Myocyte (in vitro differentiated cells): Measurements from ENCODE around the gene SDHAF4. TPM values are rescaled to one million over a fixed set of nuclear protein-coding genes. Genes with fewer than 3 reads are reported as not detected.
"Not testable (repeated sequence)": the region's sequence is repeated elsewhere in the genome, so short reads cannot be mapped to it uniquely, and the experiment has no call there.

ENCODE experiments used
- DNase-seq: peaks from one replicate; pipeline ENCODE4 v3.0.0-alpha.2; 2012; ENCODE audit warnings: low read depth
- polyA plus RNA-seq: library from polyadenylated mRNA; unstranded; fragments of >200 nt; gene quantifications from one replicate; pipeline ENCODE4 v1.2.1, GENCODE V29; 2012; ENCODE audit warnings: missing spikeins
- total RNA-seq: library from RNA; depleted of rRNA; stranded (reverse); fragments of >200 nt; gene quantifications from 2 replicates; pipeline ENCODE4 v1.2.3, GENCODE V29; 2014

The SDHAF4 gene
- total RNA-seq, result 5.8 and 7.8 TPM in 2 replicates
- polyA plus RNA-seq, result 13.8 TPM

DNA sequence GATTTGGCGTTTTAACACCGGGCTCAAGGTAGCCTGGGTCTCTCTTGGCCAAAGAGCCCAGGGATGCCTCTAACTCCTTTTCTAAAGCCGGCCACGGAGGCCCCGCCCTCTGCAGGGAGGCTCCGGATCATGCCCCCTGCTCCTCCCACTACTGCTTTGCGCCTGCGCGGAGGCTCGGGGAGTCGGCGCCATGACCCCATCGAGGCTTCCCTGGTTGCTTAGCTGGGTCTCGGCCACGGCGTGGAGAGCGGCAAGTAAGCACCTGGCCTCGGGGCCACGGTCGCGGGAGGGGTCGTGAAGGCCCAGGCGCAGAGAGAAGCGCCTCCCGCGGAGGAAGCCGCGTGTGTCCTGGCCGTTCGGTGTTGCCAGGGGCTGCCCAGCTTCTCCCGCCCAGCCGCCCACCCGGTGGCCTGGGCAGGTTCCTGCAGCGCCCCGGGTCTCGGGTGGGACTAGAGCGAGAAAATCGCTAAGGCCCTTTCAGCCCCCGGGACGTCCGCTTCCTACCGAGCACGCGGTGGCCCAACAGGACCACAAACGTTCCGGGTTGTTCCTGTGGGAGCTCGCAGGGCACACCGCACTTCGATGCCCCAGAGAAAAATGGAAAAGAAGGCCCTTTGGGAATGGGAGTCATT, at the start of gene SDHAF4:
Gene SDHAF4, plus strand, starts transcription at position 180 of the 632 bp plus-strand sequence. Its CDS starts 11 bp downstream, at position 191.
- peak; percentile 94 for DNase-seq

DNA sequence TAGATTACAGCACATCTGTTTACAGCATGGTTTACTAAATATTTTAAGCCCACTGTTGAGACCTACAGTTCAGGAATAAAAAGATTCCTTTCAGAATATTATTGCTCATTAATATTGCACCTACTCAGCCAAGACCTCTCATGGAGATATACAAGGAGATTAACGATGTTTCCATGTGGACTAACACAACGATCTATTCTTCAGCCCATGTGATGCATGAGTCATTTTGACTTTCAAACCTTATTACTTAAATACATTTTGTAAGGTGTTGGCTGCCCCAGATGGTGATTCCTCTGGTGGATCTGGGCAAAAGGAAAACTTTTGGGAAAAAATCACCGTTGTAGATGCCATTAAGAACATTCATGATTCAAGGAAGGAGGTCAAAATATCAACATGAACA, 48.0 kb upstream of the SDHAF4 start:
- no peak for DNase-seq

- peak; percentile 5 for DNase-seq
Observed at GRCh38 chr6:70520575-70520974, 46.2 kb upstream of the SDHAF4 start.

DNA sequence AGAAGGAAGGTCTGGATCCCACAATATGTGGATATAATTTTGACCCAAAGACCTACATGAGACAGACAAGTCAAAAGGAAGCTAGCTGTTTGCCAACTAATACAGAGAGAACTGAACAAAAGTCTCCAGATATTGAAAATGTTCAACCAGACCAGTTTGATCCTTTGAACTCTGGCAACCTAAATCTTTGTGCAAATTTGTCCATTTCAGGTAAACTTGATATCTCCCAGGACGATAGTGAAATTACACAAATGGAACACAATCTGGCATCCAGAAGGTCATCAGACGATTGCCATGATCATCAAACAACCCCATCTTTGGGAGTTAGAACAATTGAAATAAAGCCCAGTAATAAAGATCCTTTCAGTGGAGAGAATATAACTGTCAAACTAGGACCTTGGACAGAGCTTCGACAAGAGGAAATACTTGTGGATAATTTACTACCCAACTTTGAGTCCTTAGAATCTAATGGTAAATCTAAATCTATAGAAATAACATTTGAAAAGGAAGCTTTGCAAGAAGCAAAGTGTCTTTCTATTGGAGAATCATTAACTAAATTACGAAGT, 41.9 kb upstream of the SDHAF4 start:
- no peak for DNase-seq

DNA sequence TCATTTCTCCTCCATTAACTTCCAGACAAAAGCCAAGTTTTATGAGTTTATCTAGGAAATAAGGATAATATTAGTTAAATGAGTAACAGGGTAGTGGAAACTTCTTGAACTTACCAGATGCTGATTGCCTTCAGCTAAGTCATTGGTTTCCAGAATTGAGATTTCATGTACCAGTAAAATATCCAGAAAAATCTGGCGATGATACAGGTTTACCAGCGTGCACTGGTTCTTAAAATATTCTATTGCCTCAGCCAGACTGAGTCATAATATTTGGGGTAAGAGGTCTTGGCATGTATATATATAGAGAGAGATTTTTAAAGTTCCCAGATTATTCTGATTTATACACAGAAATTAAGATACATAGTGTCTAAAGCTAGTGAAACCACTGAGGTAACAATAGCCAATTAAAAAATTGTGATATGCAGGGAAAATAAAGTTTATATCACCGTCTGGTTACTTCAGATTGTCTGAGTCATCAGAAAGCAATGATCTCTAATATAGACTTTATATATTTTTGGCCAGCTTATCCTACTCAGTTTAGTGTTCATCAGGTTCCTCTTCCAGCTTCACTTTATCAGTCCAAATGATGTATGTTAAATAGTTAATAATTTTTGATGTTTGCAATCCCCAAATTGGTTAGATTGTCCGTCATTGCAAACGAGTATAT, 39.5 kb upstream of the SDHAF4 start:
- DNase-seq, result no peak

DNA sequence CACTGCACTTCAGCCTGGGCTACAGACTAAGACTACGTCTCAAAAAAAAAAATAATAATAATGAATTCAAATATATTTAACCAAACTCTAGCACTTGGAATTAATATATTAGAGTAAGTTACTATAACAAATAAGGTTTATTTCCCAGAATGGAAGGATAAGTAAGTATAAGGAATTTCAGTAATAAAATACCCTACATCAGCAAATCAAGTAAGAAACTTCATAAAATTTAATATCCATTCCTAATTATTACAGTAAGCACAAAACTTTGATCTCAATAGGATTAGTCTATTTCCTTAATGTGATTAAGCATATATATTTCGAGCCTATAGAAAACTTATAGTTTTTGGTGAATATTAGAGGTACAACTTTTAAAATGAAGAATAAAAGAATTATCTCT, 36.7 kb upstream of the SDHAF4 start:
- DNase-seq, result no peak

GRCh38 chr6:70531133-70531532, 35.6 kb upstream of the SDHAF4 start:
- no peak for DNase-seq

GRCh38 chr6:70537266-70537665, 29.5 kb upstream of the SDHAF4 start:
- no peak for DNase-seq

GRCh38 chr6:70538376-70538775, 28.4 kb upstream of the SDHAF4 start:
- DNase-seq, result no peak

GRCh38 chr6:70547313-70547712, 19.4 kb upstream of the SDHAF4 start:
- peak; percentile 31 for DNase-seq

DNA sequence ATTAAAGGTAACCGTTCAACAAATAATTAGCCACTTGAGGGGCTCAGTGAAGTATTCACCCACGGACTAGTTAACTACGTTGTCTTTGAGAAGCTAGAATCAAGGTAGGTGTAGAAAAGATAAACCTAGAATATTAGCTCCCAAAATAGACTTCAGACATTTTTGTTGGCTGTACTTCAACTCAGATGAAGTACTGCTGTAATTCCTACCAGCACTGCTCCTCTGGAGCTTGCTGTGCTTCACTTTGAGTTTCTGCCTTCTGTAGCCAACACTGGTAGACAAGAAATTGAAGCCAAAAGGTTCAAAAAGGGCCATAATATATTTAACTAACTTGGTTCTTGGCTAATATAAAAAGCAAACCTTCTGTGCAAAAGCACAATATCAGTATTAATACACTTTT, 18.8 kb upstream of the SDHAF4 start:
- DNase-seq, result no peak

DNA sequence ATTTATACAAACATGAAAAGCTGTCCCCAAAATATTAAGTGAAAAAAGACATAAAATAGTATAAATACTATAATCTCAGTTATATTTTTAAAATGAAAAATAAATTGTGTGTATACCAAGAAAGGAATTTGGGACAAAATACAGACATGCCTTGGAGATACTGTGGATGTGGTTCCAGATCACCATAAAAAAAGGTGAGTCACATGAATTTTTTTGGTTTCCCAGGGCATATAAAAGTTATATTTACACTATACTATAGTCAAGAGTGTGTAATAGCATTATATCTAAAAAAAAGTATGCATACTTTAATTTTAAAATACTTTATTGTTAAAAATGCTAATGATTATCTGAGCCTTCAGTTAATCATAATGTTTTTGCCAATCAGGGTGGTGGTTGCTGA, 17.4 kb upstream of the SDHAF4 start:
- no peak for DNase-seq

GRCh38 chr6:70551566-70551965, 15.2 kb upstream of the SDHAF4 start:
- no peak for DNase-seq

- peak; percentile 17 for DNase-seq
Observed at GRCh38 chr6:70552286-70552940, 14.3 kb upstream of the SDHAF4 start.

- no peak for DNase-seq
Observed at GRCh38 chr6:70552974-70553373, 13.8 kb upstream of the SDHAF4 start.

DNA sequence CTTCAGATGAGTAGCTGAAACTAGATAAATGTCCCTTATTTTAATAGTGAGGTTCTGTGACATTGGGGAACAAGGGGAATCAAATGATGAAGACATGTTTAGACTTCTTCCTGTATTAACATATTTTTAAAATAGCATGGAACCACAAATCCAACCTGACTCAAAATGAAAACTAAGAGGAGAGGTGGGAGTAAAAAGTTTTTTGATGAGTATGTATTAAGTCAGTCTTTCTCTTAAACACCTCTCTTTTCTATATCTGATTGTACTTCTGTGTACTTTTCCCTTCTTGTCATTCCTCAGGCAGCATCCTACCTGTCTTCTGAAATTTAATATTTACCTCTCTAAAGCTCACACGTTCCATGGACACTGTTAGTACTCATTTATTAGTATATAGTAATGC, 8.7 kb upstream of the SDHAF4 start:
- DNase-seq, result no peak

DNA sequence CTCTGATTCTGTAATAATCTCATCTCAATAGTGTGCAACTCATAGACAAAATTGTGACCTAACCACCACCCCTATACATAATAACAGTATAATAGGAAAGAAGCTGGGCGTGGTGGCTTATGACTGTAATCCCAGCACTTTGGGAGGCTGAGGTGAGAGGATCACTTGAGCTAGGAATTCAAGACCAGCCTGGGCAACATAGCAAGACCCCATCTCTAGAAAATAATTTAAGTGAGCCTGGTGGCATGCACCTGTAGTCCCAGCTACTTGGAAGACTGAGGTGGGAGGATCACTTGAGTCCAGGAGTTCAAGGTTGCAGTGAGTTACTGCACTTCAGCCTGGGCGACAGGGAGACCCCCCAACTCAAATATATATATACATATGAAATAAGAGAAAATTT, 4.3 kb upstream of the SDHAF4 start:
- DNase-seq, result not testable (repeated sequence)

DNA sequence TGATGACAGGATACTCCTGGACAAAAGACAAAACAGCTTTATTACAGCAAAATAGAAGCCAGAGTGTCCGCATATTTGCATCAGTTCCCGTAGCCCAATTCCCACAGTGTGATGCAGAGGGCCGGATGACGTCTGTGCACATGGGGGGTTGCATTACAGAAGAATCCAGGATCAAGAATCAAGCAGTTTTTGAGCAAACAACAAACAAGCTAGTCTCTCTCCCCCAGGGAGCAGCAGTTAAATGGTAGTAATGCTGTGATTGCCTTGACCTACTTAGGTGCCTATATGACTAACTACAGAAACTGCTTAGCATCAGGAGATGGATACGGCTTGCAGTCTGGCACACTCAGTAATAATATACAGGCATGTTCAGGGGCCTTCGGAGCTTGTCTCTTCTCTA, 3.2 kb upstream of the SDHAF4 start:
- no peak for DNase-seq

GRCh38 chr6:70574643-70575042, 7.9 kb downstream of the SDHAF4 start:
- DNase-seq, result no peak

DNA sequence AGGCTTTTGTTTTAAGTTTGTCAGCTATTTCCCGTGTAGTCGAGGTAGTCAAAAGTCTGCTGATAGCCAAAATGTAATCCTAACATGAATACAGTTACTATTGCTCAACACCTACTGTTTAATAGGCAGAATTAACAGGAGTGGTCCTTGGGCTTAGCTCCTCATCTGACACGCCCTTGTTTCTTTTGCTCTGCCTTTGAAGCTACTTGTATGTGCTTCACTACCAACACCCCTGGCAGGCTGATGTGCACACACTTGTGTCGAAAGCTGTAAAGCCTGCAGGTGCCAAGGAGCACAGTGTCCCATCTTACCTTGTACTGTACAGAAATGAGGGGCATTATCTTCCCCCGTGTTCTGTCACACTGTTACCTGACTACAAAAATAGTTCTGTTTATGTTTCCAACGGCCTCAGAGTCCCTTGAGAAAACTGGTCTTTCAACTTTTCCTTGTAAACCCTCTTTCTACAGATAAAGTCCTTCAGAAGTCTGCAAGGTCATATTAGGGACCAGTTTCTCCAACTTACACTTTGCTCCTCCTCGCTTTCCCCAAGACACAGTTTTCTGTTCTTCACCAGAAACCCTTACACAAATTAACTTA, 9.3 kb downstream of the SDHAF4 start:
- DNase-seq, result no peak

DNA sequence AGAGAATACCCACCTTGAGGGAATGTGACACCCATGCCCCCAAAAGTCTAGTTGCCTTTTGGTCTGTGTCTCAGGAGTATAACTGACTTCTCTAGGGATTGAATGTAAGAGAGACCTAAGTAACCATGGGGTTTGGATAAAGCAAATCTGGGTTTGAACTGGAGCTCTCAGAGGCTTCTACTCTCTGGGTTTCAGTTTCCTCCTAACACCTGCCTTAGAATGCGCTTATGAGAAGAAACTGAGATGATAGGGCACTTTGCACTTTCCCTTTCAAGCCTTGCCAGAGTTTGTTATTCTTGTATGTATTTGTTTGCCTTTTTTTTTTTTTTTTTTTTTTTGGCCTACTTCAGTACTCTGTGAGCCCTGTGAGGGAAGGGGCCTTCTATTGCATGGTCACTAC, 19.4 kb downstream of the SDHAF4 start:
- DNase-seq, result no peak

GRCh38 chr6:70590400-70590799, 23.7 kb downstream of the SDHAF4 start:
- DNase-seq, result no peak
